HUES48 (cell line): ENCODE measurements around the gene DISP2.
A peak's percentile ranks its signal among the peaks of the same experiment; 100 is the strongest.

ENCODE experiments used
- H3K27ac ChIP-seq: one replicate; pipeline ENCODE4 v1.7.0; 2013; ENCODE audit warnings: low read depth, low read length, inconsistent platforms
- H3K27me3 ChIP-seq: 2 replicates; pipeline ENCODE4 v1.6.1; 2013; ENCODE audit warnings: mild to moderate bottlenecking, low read length; ENCODE audit not compliant: control insufficient read depth, insufficient read depth
- H3K36me3 ChIP-seq: 2 replicates; pipeline ENCODE4 v1.6.1; 2013; ENCODE audit warnings: low read length; ENCODE audit not compliant: control insufficient read depth, insufficient read depth
- H3K4me1 ChIP-seq: 2 replicates; pipeline ENCODE4 v1.6.1; 2013; ENCODE audit warnings: mild to moderate bottlenecking, low read length; ENCODE audit not compliant: control insufficient read depth, insufficient read depth
- H3K4me3 ChIP-seq: 2 replicates; pipeline ENCODE4 v1.5.1; 2013; ENCODE audit warnings: mild to moderate bottlenecking, low read depth, low read length
- H3K9ac ChIP-seq: 2 replicates; pipeline ENCODE4 v1.6.1; 2013; ENCODE audit warnings: mild to moderate bottlenecking, low read depth, low read length, moderate library complexity
- H3K9me3 ChIP-seq: 2 replicates; pipeline ENCODE4 v1.6.1; 2013; ENCODE audit warnings: low read length; ENCODE audit not compliant: control insufficient read depth, insufficient read depth

Gene DISP2

DNA sequence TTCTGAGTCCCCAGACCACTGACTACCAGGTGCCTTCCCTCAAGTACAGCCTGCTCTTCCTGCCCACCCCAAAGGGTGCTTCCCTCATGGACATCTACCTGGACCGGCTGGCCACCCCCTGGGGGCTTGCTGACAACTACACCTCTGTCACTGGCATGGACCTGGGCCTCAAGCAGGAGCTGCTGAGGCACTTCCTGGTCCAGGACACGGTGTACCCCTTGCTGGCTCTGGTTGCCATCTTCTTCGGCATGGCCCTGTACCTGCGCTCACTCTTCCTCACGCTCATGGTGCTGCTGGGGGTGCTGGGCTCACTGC, 9.3 kb downstream of the DISP2 start:
- Histone ChIP-seq H3K36me3 (no peaks in the 10 kb centered on the region), H3K4me3 (peak overlapping the region; percentile 45; the same call in 1 of the 2 replicates), H3K9ac (no peak overlapping the region), H3K4me1 (peaks cover 2% of the 10 kb centered on the region), H3K27me3 (peaks cover 26% of the 10 kb centered on the region), H3K9me3 (no peaks in the 10 kb centered on the region), H3K27ac (no peak overlapping the region)

DNA sequence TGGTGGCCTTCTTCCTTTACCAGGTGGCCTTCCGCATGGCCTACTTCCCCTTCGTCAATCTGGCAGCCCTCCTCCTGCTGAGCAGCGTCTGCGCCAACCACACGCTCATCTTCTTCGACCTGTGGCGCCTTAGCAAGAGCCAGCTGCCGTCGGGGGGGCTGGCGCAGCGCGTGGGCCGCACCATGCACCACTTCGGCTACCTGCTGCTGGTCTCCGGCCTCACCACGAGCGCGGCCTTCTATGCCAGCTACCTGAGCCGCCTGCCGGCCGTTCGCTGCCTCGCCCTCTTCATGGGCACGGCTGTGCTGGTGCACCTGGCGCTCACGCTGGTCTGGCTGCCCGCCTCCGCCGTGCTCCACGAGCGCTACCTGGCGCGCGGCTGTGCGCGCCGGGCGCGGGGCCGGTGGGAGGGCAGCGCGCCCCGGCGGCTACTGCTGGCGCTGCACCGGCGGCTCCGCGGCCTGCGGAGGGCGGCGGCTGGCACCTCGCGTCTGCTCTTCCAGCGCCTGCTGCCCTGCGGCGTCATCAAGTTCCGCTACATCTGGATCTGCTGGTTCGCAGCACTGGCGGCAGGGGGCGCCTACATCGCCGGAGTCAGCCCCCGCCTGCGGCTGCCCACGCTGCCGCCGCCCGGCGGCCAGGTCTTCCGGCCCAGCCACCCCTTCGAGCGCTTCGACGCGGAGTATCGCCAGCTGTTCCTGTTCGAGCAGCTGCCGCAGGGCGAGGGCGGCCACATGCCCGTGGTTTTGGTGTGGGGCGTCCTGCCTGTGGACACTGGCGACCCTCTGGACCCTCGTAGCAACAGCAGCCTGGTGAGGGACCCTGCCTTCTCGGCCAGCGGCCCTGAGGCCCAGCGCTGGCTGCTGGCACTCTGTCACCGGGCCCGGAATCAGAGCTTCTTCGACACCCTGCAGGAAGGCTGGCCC, 9.9 kb downstream of the DISP2 start:
- H3K4me3 ChIP-seq, result peak overlapping the region; percentile 45; the same call in 1 of the 2 replicates
- H3K9ac ChIP-seq, result no peak overlapping the region
- H3K27me3 ChIP-seq, result peaks cover 26% of the 10 kb centered on the region
- H3K27ac ChIP-seq, result no peak overlapping the region
- H3K4me1 ChIP-seq, result peaks cover 8% of the 10 kb centered on the region
- H3K9me3 ChIP-seq, result no peaks in the 10 kb centered on the region
- no peaks in the 10 kb centered on the region for H3K36me3 ChIP-seq

DNA sequence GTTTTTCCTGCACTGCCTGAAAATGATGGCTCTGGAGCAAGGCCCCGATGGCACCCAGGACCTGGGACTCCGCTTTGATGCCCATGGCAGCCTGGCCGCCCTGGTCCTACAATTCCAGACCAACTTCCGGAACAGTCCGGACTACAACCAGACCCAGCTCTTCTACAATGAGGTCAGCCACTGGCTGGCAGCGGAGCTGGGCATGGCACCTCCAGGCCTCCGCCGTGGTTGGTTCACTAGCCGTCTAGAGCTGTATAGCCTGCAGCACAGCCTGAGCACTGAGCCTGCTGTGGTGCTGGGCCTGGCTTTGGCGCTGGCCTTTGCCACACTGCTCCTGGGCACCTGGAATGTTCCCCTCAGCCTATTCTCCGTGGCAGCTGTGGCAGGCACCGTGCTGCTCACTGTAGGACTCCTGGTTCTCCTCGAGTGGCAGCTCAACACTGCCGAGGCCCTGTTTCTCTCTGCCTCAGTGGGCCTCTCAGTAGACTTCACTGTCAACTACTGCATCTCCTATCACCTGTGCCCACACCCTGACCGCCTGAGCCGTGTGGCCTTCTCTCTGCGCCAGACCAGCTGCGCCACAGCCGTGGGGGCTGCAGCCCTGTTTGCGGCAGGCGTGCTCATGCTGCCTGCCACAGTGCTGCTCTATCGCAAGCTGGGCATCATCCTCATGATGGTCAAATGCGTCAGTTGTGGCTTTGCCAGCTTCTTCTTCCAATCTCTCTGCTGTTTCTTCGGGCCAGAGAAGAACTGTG, 10.9 kb downstream of the DISP2 start:
- Histone ChIP-seq H3K27ac (no peak overlapping the region), H3K4me1 (peaks cover 8% of the 10 kb centered on the region), H3K9me3 (no peaks in the 10 kb centered on the region), H3K36me3 (no peaks in the 10 kb centered on the region), H3K4me3 (no peak overlapping the region), H3K9ac (no peak overlapping the region), H3K27me3 (peaks cover 26% of the 10 kb centered on the region)

DNA sequence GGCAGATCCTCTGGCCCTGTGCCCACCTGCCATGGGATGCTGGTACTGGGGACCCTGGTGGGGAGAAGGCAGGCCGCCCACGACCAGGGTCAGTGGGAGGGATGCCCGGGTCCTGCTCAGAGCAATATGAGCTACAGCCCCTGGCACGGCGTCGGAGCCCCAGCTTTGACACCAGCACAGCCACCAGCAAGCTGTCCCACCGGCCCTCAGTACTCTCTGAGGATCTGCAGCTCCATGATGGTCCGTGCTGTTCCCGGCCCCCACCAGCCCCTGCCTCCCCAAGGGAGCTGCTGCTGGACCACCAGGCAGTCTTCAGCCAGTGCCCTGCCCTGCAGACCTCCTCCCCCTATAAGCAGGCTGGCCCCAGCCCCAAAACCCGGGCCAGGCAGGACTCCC, 11.5 kb downstream of the DISP2 start:
- Histone ChIP-seq H3K9ac (no peak overlapping the region), H3K27ac (no peak overlapping the region)

DNA sequence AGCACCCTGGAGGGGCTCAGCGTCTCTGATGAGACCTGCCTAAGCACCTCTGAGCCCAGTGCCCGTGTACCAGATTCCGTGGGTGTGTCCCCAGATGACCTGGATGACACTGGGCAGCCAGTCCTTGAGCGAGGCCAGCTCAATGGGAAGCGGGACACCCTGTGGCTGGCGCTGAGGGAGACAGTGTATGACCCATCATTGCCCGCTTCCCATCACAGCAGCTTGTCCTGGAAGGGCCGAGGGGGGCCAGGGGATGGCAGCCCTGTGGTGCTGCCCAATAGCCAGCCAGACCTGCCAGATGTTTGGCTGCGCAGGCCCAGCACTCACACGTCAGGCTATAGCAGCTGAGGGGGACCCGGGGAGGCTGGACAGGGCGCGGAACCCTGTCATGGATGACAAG, 12.0 kb downstream of the DISP2 start:
- Histone ChIP-seq H3K9ac (no peak overlapping the region), H3K36me3 (no peaks in the 10 kb centered on the region), H3K4me1 (peaks cover 8% of the 10 kb centered on the region), H3K4me3 (no peak overlapping the region), H3K9me3 (no peaks in the 10 kb centered on the region), H3K27me3 (peaks cover 26% of the 10 kb centered on the region), H3K27ac (no peak overlapping the region)

More for the DNA sequence above, 11.5 kb downstream of the DISP2 start:
- Histone ChIP-seq H3K9me3 (no peaks in the 10 kb centered on the region), H3K36me3 (no peaks in the 10 kb centered on the region), H3K4me3 (no peak overlapping the region), H3K27me3 (peaks cover 26% of the 10 kb centered on the region), H3K4me1 (peaks cover 8% of the 10 kb centered on the region)

DNA sequence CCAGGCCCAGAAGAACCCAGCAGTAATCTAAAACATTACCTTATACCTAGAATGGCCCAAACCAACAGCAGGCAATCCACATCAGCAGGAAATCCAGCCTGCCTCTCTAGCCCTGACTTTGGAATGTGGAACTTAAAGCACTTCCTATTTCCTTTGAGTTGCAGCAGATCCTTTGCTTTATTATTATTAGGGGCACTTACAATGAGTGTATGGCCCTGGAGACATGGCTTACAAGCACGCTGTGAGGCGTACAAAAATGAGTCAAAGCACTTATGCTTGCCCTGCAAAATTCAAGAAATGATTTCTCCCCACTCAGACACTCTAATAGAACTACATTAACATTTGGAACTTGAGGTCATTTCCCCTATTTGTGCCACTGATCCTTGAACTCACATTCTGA, 15.0 kb downstream of the DISP2 start:
- Histone ChIP-seq H3K27ac (no peak overlapping the region), H3K36me3 (no peaks in the 10 kb centered on the region), H3K27me3 (peaks cover 13% of the 10 kb centered on the region), H3K9me3 (no peaks in the 10 kb centered on the region), H3K4me3 (no peak overlapping the region), H3K4me1 (peaks cover 8% of the 10 kb centered on the region; the same call in 1 of the 2 replicates), H3K9ac (no peak overlapping the region)

DNA sequence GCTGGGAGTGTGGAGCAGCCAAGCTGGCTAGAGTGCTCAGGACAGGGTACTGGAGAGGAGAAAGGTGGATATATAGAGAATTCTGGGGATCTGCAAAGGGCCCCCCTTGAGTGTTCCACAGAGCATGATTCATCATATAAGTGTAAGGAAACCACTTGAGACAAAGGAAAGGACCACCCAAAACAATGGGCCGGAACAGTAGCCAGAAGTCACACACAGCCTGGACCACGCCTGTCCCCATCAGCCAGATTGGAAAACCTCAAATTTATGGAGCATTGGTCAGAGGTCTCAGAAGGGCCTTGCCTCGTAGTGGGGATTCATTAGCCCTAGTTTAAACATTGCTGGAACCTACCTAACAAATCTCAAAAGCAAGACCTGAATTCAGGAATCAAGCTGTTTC, 19.6 kb downstream of the DISP2 start:
- Histone ChIP-seq H3K27ac (no peak overlapping the region), H3K4me3 (no peak overlapping the region), H3K27me3 (no peaks in the 10 kb centered on the region), H3K4me1 (peaks cover 8% of the 10 kb centered on the region), H3K36me3 (no peaks in the 10 kb centered on the region), H3K9me3 (no peaks in the 10 kb centered on the region), H3K9ac (no peak overlapping the region)

DNA sequence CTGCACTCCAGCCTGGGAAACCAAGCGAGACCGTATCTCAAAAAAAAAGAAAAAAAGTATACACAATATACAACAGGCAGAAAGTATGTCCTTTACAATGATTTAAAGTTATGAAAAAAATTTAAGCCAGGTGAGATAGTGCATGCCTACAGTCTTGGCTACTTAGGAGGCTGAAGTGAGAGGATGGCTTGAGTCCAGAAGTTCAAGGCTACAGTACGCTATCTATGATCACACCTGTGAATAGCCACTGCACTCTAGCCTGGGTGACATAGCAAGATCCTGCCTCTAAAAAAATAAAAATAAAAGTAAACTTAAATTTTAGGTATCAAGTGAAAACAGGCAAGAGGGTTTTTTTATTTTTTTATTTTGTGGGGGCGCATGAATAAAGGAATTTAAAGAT, 21.4 kb downstream of the DISP2 start:
- H3K27me3 ChIP-seq, result no peaks in the 10 kb centered on the region
- H3K4me3 ChIP-seq, result no peak overlapping the region
- H3K27ac ChIP-seq, result no peak overlapping the region
- peaks cover under 1% of the 10 kb centered on the region; the same call in 1 of the 2 replicates for H3K36me3 ChIP-seq
- H3K9ac ChIP-seq, result no peak overlapping the region
- no peaks in the 10 kb centered on the region for H3K9me3 ChIP-seq
- peaks cover 5% of the 10 kb centered on the region; the same call in 1 of the 2 replicates for H3K4me1 ChIP-seq

DNA sequence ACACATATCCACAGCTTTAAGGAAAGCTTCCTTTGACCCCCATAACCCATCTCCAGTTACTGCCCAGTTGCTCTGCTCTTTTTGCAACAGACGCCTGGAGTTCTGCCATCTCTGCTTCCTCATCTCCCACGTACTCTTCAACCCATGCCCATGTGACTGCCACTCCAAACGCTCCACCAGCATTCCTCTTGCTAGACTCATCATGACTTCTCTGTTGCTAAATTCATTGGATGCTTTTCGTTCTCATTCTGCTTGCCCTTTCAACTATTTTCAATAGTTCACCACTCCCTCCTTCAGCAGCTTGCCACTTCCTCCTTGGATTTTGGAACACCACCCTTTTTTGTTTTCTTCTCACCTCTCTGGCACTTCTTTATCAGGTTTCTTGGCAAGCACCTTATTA, 21.8 kb downstream of the DISP2 start:
- no peaks in the 10 kb centered on the region for H3K9me3 ChIP-seq
- H3K27me3 ChIP-seq, result no peaks in the 10 kb centered on the region
- no peak overlapping the region for H3K27ac ChIP-seq
- H3K9ac ChIP-seq, result no peak overlapping the region
- H3K36me3 ChIP-seq, result peaks cover 6% of the 10 kb centered on the region; the same call in 1 of the 2 replicates
- H3K4me3 ChIP-seq, result no peak overlapping the region
- H3K4me1 ChIP-seq, result peaks cover 5% of the 10 kb centered on the region; the same call in 1 of the 2 replicates

DNA sequence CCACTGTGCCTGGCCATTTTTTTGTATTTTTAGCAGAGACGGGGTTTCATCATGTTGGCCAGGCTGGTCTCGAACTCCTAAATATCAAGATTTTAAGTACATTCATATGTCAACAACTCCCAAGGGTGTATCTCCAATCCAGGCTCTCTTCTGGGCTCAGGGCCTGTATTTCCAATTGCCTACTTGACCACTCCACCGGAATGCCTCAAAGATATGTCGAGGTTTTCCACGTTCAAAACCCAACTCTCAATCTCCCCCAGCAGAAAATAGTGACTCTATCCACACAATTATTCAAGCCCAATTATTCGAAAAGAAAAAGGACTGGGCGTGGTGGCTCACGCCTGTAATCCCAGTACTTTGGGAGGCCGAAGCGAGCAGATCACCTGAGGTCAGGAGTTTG, 22.6 kb downstream of the DISP2 start:
- Histone ChIP-seq H3K4me3 (no peak overlapping the region), H3K4me1 (peaks cover 5% of the 10 kb centered on the region; the same call in 1 of the 2 replicates)

More for the DNA sequence above, 22.6 kb downstream of the DISP2 start:
- peaks cover 12% of the 10 kb centered on the region for H3K36me3 ChIP-seq
- H3K9ac ChIP-seq, result no peak overlapping the region
- H3K27ac ChIP-seq, result no peak overlapping the region
- no peaks in the 10 kb centered on the region for H3K9me3 ChIP-seq
- no peaks in the 10 kb centered on the region for H3K27me3 ChIP-seq
